ENCODE results near the gene TTC9. TPM values are rescaled to one million over a fixed set of nuclear protein-coding genes. Genes with fewer than 3 reads are reported as not detected.

TTC9 gene
- total and polyA plus RNA-seq, 10 of the 15 experiments (the other 5 are each of a cell fraction or from before 2014, with no cell fraction given): 0.87 to 15.8 (median 7.8) TPM

GRCh38 chr14:70655110-70655826 lies 13.6 kb downstream of the TTC9 start (continued):
- TF ChIP-seq ZNF384 (IDR thresholded peaks at IDR 0.05; ENCODE audit: borderline replicate concordance, low read depth, low read length) (peak; percentile 57), SMAD5 (IDR thresholded peaks at IDR 0.05; ENCODE audit: low read depth) (0 out of 2 replicates have a peak, but pooled peaks have one; percentile 26), BRCA1 (IDR thresholded peaks at IDR 0.05; ENCODE audit: low read depth, low read length) (no peak), E2F8 (IDR thresholded peaks at IDR 0.05; ENCODE audit: low read depth, partially characterized antibody) (no peak), ETV6 (conservative IDR thresholded peaks at IDR 0.05 in 1 of 2, IDR thresholded peaks at IDR 0.05 in 1 of 2; ENCODE audit: borderline replicate concordance in 1 of 2, low read depth in 1 of 2) (peak in 1 of 2 experiments; percentile 92; a peak in 2 of 4 replicates), NR2C1 (IDR thresholded peaks at IDR 0.05) (no peak), DPF2 (IDR thresholded peaks at IDR 0.05) (no peak), ZNF217 (IDR thresholded peaks at IDR 0.05) (peak; percentile 86), PAX5 (IDR thresholded peaks at IDR 0.05; ENCODE audit: borderline replicate concordance, low read depth, low read length) (peak; percentile 87), TCF7 (IDR thresholded peaks at IDR 0.05; ENCODE audit: borderline replicate concordance) (no peak), CUX1 (IDR thresholded peaks at IDR 0.05; ENCODE audit: insufficient replicate concordance, low read depth, low read length) (no peak), EZH2 (IDR thresholded peaks at IDR 0.05; ENCODE audit: borderline replicate concordance, control insufficient read depth, low read depth, low read length) (no peak), YBX1 (IDR thresholded peaks at IDR 0.05) (no peak), ZNF622 (IDR thresholded peaks at IDR 0.05) (no peak), USF1 (IDR thresholded peaks at IDR 0.05; ENCODE audit: borderline replicate concordance, extremely low read length, insufficient read depth, low read depth, low read length) (peak; percentile 29), ZNF24 (IDR thresholded peaks at IDR 0.05) (no peak), ELK1 (IDR thresholded peaks at IDR 0.05; ENCODE audit: low read depth, low read length) (no peak), HDGF (IDR thresholded peaks at IDR 0.05) (0 out of 2 replicates have a peak, but pooled peaks have one; percentile 85), STAT3 (IDR thresholded peaks at IDR 0.05; ENCODE audit: low read depth, low read length) (no peak)

Measured in GM12878 (cell line).